SHP77 treated with DMSO at 0.1 percent for 48 hours (cell line): ENCODE results near the gene PPA1.
"Not testable (repeated sequence)": the region's sequence is repeated elsewhere in the genome, so short reads cannot be mapped to it uniquely, and the experiment has no call there.

ENCODE experiments used
- DNase-seq: peaks from one replicate; lab custom pipeline; 2025; lab: John Stamatoyannopoulos, UW

Gene PPA1

DNA sequence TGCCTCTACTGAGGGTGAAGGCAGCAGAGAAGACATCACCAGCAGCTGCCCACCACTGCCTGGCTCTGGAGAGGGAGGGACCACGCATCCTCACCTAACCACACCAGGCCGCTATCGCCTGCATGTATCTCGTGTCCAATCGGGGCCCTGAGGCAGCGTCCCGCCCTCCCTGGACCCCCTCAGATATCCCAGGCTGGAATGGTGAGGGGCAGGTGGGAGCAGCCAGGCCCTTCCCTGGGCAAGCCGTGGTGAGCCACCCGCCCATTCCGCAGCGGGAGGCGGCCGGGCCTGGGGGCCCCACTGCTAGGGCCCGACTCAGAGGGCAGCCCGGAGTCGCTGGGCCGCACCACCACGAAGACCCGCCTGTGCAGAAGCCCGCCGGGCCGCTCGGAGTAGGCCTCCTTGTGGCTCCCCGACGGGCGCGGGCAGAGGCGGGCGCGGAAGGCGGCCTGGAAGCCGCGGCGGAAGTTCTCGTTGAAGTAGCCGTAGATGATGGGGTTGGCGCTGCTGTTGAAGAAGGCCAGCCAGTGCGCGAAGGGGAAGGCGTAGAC is 21.6 kb upstream of the PPA1 start:
- DNase-seq, result no peak

- no peak for DNase-seq
Observed at GRCh38 chr10:70253878-70254765, 20.9 kb upstream of the PPA1 start.

- DNase-seq, result no peak
Observed at GRCh38 chr10:70250961-70251680, 17.9 kb upstream of the PPA1 start.

GRCh38 chr10:70247360-70247759 is 14.1 kb upstream of the PPA1 start:
- DNase-seq, result no peak

- no peak for DNase-seq
Observed at GRCh38 chr10:70241081-70241480, 7.9 kb upstream of the PPA1 start.

- DNase-seq, result not testable (repeated sequence)
Observed at GRCh38 chr10:70239986-70240385, 6.8 kb upstream of the PPA1 start.

GRCh38 chr10:70239077-70239976 is 6.1 kb upstream of the PPA1 start:
- not testable (repeated sequence) for DNase-seq

DNA sequence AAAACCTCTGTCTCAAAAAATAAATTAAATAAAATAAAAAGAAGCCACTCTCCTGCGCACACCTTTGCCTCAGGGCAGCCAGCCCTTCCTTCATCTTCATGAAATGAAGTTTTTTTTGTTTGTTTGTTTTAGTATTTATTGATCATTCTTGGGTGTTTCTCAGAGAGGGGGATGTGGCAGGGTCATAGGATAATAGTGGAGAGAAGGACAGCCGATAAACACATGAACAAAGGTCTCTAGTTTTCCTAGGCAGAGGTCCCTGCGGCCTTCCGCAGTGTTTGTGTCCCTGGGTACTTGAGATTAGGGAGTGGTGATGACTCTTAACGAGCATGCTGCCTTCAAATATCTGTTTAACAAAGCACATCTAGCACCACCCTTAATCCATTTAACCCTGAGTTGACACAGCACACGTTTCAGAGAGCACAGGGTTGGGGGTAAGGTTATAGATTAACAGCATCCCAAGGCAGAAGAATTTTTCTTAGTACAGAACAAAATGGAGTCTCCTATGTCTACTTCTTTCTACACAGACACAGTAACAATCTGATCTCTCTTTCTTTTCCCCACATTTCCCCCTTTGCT is 4.8 kb upstream of the PPA1 start:
- not testable (repeated sequence) for DNase-seq

DNA sequence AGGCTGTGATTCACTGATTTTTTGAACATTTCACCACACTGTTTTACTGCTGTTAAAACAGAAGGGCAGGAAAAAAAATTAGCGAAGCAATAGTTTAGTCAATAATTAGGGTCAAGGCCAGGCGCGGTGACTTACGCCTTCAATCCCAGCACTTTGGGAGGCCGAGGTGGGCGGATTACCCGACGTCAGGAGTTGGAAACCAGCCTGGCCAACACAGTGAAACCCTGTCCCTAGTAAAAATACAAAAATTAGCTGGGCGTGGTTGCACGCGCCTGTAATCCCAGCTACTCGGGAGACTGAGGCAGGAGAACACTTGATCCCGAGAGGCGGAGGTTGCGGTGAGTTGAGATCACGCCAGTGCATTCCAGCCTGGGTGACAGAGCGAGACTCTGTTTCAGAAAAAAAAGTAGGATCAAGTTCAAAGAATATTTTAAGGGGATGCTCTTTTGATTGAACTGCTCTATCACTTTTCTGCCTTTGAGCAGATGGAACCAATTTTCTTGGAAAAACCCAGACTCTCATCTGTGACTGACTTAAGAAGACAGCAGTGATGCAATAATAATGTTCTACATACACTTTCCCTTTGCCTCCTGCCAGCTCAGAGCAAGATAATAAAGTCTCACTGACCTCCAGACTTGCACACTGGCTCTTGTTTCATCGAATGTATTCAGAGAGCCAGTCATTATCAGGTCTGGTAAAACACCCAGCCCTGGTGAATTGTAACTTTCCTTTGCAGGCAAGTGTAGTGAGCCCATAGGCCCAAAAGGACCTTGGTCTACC is 1.6 kb upstream of the PPA1 start:
- no peak for DNase-seq

DNA sequence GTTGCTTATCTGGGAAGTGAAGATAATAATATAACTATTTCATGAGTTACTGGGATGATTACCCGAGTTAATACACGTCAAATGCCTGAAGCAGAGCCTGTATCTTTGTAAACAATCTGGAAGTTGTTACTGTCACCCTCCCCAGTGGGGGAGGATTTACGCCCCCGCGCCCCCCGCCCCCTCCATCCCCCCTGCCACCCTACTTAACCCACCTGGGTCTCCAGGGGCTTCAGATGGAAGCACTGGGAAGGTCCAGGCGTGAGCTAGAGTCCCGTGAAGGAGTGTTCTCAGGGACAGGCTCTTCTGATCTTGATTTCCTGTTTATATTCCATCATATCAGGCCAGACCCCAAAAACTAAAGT is 691 bp upstream of the PPA1 start:
- DNase-seq, result no peak

DNA sequence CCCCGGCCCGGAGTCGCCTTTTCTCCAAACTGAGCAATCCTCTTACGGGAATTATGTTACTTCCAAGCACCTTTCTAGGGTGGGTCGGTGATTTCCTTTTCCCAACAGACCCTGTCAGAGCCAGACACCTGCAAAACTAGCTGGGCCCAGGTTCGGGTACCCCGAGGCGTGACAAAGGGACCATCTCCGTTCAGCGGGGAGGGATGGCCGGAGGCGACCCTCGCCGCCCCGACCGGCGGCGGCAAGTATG is 445 bp downstream of the PPA1 start:
- no peak for DNase-seq

GRCh38 chr10:70232155-70232858 is 922 bp downstream of the PPA1 start:
- DNase-seq, result no peak

- DNase-seq, result no peak
Observed at GRCh38 chr10:70228491-70228890, 4.7 kb downstream of the PPA1 start.

DNA sequence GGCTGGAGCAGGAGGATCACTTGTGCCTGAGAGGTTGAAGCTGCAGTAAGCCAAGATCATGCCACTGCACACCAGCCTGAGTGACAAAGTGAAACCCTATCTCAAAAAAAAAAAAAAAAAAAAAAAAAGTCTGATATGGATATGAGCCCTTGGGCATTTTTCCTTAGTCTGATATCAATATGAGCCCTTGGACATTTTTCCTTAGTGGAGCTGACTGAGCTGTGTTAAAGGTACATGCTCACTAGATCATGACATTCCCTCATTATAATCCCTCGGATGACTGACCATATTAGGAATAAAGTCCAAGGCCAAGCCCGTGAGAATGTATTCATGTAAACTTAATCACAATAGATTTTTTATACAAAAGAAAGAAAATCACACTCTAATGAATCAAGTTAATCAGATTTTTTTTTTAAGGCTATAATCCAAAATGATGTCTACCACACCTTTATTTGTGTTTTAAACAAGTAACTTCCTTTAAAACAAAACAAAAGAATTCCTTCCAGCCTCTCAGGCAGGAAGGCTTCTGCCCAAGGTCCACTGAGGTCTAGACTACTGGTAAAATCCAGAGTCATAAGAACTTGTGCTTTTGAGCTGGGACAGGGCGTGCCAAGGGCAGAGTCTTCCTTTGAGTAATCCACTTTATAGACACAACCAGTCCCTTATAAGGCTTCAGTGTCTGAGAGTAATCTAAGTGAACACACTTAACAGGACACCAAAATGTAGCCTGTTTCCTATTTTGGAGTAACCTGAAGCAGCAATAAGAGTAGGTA is 5.5 kb downstream of the PPA1 start:
- DNase-seq, result no peak

GRCh38 chr10:70223728-70224127 is 9.5 kb downstream of the PPA1 start:
- no peak for DNase-seq

DNA sequence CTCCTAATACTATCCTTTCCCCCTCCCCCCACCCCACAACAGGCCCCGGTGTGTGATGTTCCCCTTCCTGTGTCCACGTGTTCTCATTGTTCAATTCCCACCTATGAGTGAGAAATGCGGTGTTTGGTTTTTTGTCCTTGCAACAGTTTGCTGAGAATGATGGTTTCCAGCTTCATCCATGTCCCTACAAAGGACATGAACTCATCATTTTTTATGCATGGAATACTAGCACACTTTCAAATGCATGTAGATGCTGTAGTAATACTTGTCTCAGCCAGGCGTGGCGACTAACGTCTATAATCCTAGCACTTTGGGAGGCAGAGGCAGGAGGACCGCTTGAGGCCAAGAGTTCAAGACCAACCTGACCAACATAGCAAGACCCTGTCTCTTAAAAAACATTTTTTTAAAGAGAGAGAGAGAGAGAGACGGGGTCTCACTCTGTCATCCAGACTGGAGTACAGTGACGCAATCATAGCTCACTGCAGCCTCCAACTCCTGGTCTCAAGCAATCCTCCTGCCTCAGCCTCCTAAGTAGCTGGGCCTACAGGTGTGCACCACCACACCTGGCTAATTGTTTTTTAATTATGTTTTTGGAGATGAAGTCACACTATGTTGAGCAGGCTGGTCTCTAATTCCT is 10.3 kb downstream of the PPA1 start:
- DNase-seq, result not testable (repeated sequence)

GRCh38 chr10:70222340-70222794 is 10.9 kb downstream of the PPA1 start:
- no peak for DNase-seq

- no peak for DNase-seq
Observed at GRCh38 chr10:70221030-70221429, 12.2 kb downstream of the PPA1 start.

- DNase-seq, result no peak
Observed at GRCh38 chr10:70212879-70213278, 20.4 kb downstream of the PPA1 start.
